HG03342 (cell line): ENCODE measurements around the gene SFT2D2.

ENCODE experiments used
- ATAC-seq: cut with Tn5 transposase; IDR thresholded peaks from one replicate; pipeline ENCODE4 v1.9.1; 2021; ENCODE audit warnings: mild to moderate bottlenecking, moderate library complexity; ENCODE audit not compliant: unreplicated experiment

SFT2D2 gene

DNA sequence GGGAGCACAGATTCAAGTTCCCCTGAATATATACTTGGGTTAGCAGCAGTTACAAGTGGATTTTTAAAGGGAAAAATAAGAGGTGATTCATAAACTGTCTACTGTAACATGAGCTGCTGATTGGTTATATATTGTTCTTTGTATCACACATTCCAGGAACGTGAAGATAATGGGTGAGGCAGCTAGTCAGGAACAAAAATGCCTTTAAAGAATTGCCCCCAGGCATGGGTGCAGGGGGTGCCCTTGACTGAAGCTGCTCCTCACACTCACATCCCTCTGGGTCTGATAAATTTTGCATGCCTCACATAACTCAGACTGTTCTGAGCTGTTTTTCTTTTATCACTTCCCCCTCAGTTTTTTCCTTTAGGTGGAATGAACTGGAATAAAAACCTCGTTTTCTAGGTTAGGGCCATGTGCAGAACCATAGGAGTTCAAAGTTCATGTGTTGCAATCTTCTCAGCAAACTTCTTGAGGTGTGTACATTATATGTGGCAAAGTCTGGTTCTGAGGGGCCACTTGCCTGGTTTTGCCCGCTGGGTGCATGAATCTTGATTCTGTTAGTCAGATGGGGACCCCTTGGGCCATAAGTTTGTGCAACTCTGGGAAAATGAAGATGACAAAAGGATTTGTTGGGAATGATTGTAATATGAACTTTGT lies 76.0 kb downstream of the SFT2D2 start:
- ATAC-seq, result no peak
